H1 (cell line): ENCODE measurements around the gene ARF3. TPM values are rescaled to one million over a fixed set of nuclear protein-coding genes. Genes with fewer than 3 reads are reported as not detected.

Source experiments
- ATF2 ChIP-seq: IDR thresholded peaks from 2 replicates; pipeline ENCODE4 v1.6.1; 2012; ENCODE audit warnings: low read length, inconsistent platforms
- CTCF ChIP-seq, 3 experiments: IDR thresholded peaks; 1 replicate in 2 of 3; 2 replicates in 1 of 3; pipeline versions ENCODE4 v1.5.1 to v1.6.1; 2011; ENCODE audit warnings: low read length in 3 of 3, mild to moderate bottlenecking in 3 of 3, inconsistent platforms in 2 of 3, low read depth in 1 of 3, moderate library complexity in 1 of 3; ENCODE audit not compliant: insufficient read depth in 1 of 3; ENCODE audit errors: control extremely low read depth in 1 of 3
- EZH2 ChIP-seq: fragments of 200-600 bp; sonication (generic); IDR thresholded peaks from 2 replicates; pipeline ENCODE4 v1.7.1; 2012; ENCODE audit warnings: low read depth, mild to moderate bottlenecking, moderate library complexity, low read length, inconsistent platforms; ENCODE audit not compliant: severe bottlenecking
- KDM1A ChIP-seq: fragments of 200-600, 300-600 bp; sonication (generic); IDR thresholded peaks from 2 replicates; pipeline ENCODE4 v1.7.1; 2016; ENCODE audit warnings: mild to moderate bottlenecking, low read length, borderline replicate concordance
- POU5F1 ChIP-seq: IDR thresholded peaks from 2 replicates; pipeline ENCODE4 v1.6.1; 2011; ENCODE audit warnings: low read depth, mild to moderate bottlenecking, low read length, moderate library complexity
- SAP30 ChIP-seq: fragments of 300-600 bp; sonication (generic); IDR thresholded peaks from 2 replicates; pipeline ENCODE4 v1.7.1; 2012; ENCODE audit warnings: low read length, moderate library complexity, mild to moderate bottlenecking, inconsistent platforms; ENCODE audit not compliant: insufficient read depth, insufficient replicate concordance
- TAF1 ChIP-seq: IDR thresholded peaks from 2 replicates; pipeline ENCODE4 v1.6.1; 2011; ENCODE audit warnings: mild to moderate bottlenecking, low read depth, low read length
- polyA plus RNA-seq, 7 experiments: library from polyadenylated mRNA; depleted of rRNA in 3 of 7; stranded (reverse) in 5 of 7; unstranded in 2 of 7; fragments of >200 nt in 5 of 7; fragments of 200-250 nt in 2 of 7; gene quantifications; 1 replicate in 5 of 7; 2 replicates in 1 of 7; 4 replicates in 1 of 7; pipeline versions ENCODE4 v1.2.1 to v1.2.3, GENCODE V29; 2011 to 2013; ENCODE audit warnings: missing spikeins in 2 of 7, mixed read lengths in 2 of 7
- total RNA-seq: library from RNA; stranded (reverse); fragmentation: NEBNext Ultra II Directional; extraction: Animal tissue kit (Norgen Biotek cat#: 25700); gene quantifications from 2 replicates; pipeline ENCODE4 v1.2.1, GENCODE V29; 2021

ARF3 gene
- total and polyA plus RNA-seq, 2 of the 8 experiments (the other 6 are each of a cell fraction or from before 2014, with no cell fraction given): 231 to 250 TPM

GRCh38 chr12:48946943-48947342 lies 10.3 kb downstream of the ARF3 start (continued):
- TF ChIP-seq ATF2: no peak
- no peak for TF ChIP-seq POU5F1
- TF ChIP-seq SAP30: no peak
- no peak for TF ChIP-seq TAF1
- TF ChIP-seq CTCF (IDR thresholded peaks at IDR 0.05; ENCODE audit: control extremely low read depth in 1 of 3, insufficient read depth in 1 of 3, low read depth in 1 of 3, low read length in 3 of 3): no peak
- no peak for TF ChIP-seq EZH2
- TF ChIP-seq KDM1A: no peak
